GM12891 (cell line): ENCODE measurements around the gene CPNE1.

Experiments
- POLR2A ChIP-seq: IDR thresholded peaks from 2 replicates; pipeline ENCODE4 v1.6.1; 2011; ENCODE audit warnings: low read depth, low read length, control low read depth
- POU2F2 ChIP-seq: IDR thresholded peaks from 2 replicates; pipeline ENCODE4 v1.6.1; 2011; ENCODE audit warnings: low read depth, mild to moderate bottlenecking, control low read depth, low read length, moderate library complexity
- SPI1 ChIP-seq: IDR thresholded peaks from 2 replicates; pipeline ENCODE4 v1.6.1; 2011; ENCODE audit warnings: low read depth, low read length, control low read depth
- TAF1 ChIP-seq: IDR thresholded peaks from 2 replicates; pipeline ENCODE4 v1.6.1; 2011; ENCODE audit warnings: low read depth, low read length, control low read depth

DNA sequence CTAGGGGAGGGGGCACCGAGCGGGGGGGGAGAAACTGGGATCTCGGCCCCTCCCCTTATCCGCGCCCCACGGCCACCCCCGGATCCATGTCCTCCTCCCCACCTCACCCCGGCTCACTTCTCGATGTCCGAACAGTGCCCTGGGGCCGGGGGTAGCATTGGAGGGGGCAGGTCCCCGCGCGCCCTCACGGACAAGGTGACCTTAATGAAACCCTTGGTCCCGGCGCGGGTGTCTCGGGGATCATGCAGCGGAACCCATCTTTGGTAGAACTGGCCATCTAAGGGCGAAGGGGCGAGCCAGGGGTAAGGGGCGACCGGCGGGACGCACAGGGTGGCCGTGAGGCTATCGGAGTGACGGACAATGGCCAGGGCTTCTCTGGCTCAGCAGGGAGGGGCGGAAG lies 62.7 kb downstream of the CPNE1 start:
- TF ChIP-seq POU2F2 (no peak), POLR2A (no peak), TAF1 (no peak), SPI1 (no peak)
